ENCODE results near the gene ATP10A. TPM values are rescaled to one million over a fixed set of nuclear protein-coding genes. Genes with fewer than 3 reads are reported as not detected.

ATP10A gene
- total and polyA plus RNA-seq, 9 of the 15 experiments (the other 6 are each of a cell fraction or from before 2014, with no cell fraction given) = 0.09 TPM; not detected in 8

GRCh38 chr15:25799906-25800700 is 63.0 kb downstream of the ATP10A start:
- Histone ChIP-seq H3K4me2 (ENCODE audit: insufficient read depth, low read length) (no peak overlapping the region), H2AFZ (ENCODE audit: low read depth, low read length) (no peak overlapping the region), H3K9ac (ENCODE audit: insufficient read depth in 1 of 2, low read depth in 2 of 2, low read length in 2 of 2) (no peak overlapping the region), H3K36me3 (ENCODE audit: control insufficient read depth, insufficient read depth, low read length) (no peaks in the 10 kb centered on the region), H3K9me1 (ENCODE audit: control insufficient read depth, insufficient read depth, low read length) (no peaks in the 10 kb centered on the region), H4K20me1 (replicated peaks; ENCODE audit: control insufficient read depth, insufficient read depth, low read length) (peaks cover 3% of the 10 kb centered on the region; the same call in 1 of the 2 replicates), H3K79me2 (ENCODE audit: control insufficient read depth, insufficient read depth, low read length) (no peaks in the 10 kb centered on the region), H3K4me3 (no peak overlapping the region), H3K4me1 (replicated peaks in 1 of 2; ENCODE audit: control insufficient read depth in 2 of 2, insufficient read depth in 2 of 2, low read length in 2 of 2) (no peaks in the 10 kb centered on the region), H3K9me3 (replicated peaks; ENCODE audit: control insufficient read depth, insufficient read depth, low read depth, low read length) (no peaks in the 10 kb centered on the region), H3K27me3 (ENCODE audit: control insufficient read depth in 2 of 2, insufficient read depth in 2 of 2, low read length in 2 of 2) (peaks cover 9 to 67% of the 10 kb centered on the region in 2 experiments; a peak in 4 of 5 replicates), H3K27ac (ENCODE audit: extremely low read depth, low read depth, low read length) (no peak overlapping the region)
- DNase-seq (ENCODE audit: extremely low read depth in 1 of 4, low spot score in 3 of 4) (no peak), FAIRE-seq (no peak), ATAC-seq (no peak)
- intact Hi-C loops (cut with micrococcal nuclease) = no loop called here
- in situ Hi-C loops (cut with MboI) = no loop called here
- ChIA-PET POLR2A (interaction anchor here (0.6 kb wide), 1 partner anchor 172 kb away, joined by 3 read pairs; no protein-coding TSS in a partner anchor), CTCF (ENCODE audit: low intra/inter-chr PET ratio) (no interaction called here)
- 2% methylated on average over 19 of the region's 19 CpGs for WGBS (ENCODE audit: insufficient coverage, low coverage, missing lambda C conversion rate)
- no TSS peak for BruUV-seq (replicated peaks)
- no peak for TF ChIP-seq ZNF444 (CRISPR knock-in tag; IDR thresholded peaks at IDR 0.05)
- no peak for TF ChIP-seq CAMTA2 (CRISPR knock-in tag; conservative IDR thresholded peaks at IDR 0.05)
- TF ChIP-seq ZNF75A (CRISPR knock-in tag; IDR thresholded peaks at IDR 0.05) = no peak
- no peak for TF ChIP-seq JUN (IDR thresholded peaks at IDR 0.05; ENCODE audit: borderline replicate concordance, low read depth, low read length)
- TF ChIP-seq JUN (CRISPR knock-in tag; IDR thresholded peaks at IDR 0.05; ENCODE audit: borderline replicate concordance) = no peak
- TF ChIP-seq ZNF780A (CRISPR knock-in tag; IDR thresholded peaks at IDR 0.05) = no peak
- TF ChIP-seq TCF3 (CRISPR knock-in tag; IDR thresholded peaks at IDR 0.05) = no peak
- no peak for TF ChIP-seq RBM22 (IDR thresholded peaks at IDR 0.05; ENCODE audit: low read depth, low read length, poor library complexity, severe bottlenecking)
- TF ChIP-seq, protein P1, sequence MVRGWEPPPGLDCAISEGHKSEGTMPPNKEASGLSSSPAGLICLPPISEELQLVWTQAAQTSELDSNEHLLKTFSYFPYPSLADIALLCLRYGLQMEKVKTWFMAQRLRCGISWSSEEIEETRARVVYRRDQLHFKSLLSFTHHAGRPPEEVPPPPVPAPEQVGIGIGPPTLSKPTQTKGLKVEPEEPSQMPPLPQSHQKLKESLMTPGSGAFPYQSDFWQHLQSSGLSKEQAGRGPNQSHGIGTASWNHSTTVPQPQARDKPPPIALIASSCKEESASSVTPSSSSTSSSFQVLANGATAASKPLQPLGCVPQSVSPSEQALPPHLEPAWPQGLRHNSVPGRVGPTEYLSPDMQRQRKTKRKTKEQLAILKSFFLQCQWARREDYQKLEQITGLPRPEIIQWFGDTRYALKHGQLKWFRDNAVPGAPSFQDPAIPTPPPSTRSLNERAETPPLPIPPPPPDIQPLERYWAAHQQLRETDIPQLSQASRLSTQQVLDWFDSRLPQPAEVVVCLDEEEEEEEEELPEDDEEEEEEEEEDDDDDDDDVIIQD (CRISPR knock-in tag; IDR thresholded peaks at IDR 0.05) = no peak
- TF ChIP-seq, protein P2, sequence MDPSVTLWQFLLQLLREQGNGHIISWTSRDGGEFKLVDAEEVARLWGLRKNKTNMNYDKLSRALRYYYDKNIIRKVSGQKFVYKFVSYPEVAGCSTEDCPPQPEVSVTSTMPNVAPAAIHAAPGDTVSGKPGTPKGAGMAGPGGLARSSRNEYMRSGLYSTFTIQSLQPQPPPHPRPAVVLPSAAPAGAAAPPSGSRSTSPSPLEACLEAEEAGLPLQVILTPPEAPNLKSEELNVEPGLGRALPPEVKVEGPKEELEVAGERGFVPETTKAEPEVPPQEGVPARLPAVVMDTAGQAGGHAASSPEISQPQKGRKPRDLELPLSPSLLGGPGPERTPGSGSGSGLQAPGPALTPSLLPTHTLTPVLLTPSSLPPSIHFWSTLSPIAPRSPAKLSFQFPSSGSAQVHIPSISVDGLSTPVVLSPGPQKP (CRISPR knock-in tag; IDR thresholded peaks at IDR 0.05) = no peak
- no peak for TF ChIP-seq MLLT1 (IDR thresholded peaks at IDR 0.05)
- TF ChIP-seq ZNF76 (CRISPR knock-in tag; IDR thresholded peaks at IDR 0.05; ENCODE audit: borderline replicate concordance) = no peak
- TF ChIP-seq DMBX1 (CRISPR knock-in tag; IDR thresholded peaks at IDR 0.05; ENCODE audit: borderline replicate concordance) = no peak
- TF ChIP-seq ETV1 (tag; conservative IDR thresholded peaks at IDR 0.05; ENCODE audit: low read depth) = no peak
- TF ChIP-seq, protein P3, sequence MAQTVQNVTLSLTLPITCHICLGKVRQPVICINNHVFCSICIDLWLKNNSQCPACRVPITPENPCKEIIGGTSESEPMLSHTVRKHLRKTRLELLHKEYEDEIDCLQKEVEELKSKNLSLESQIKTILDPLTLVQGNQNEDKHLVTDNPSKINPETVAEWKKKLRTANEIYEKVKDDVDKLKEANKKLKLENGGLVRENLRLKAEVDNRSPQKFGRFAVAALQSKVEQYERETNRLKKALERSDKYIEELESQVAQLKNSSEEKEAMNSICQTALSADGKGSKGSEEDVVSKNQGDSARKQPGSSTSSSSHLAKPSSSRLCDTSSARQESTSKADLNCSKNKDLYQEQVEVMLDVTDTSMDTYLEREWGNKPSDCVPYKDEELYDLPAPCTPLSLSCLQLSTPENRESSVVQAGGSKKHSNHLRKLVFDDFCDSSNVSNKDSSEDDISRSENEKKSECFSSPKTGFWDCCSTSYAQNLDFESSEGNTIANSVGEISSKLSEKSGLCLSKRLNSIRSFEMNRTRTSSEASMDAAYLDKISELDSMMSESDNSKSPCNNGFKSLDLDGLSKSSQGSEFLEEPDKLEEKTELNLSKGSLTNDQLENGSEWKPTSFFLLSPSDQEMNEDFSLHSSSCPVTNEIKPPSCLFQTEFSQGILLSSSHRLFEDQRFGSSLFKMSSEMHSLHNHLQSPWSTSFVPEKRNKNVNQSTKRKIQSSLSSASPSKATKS (CRISPR knock-in tag; IDR thresholded peaks at IDR 0.05) = no peak
- TF ChIP-seq NONO (IDR thresholded peaks at IDR 0.05; ENCODE audit: low read depth in 2 of 2, low read length in 1 of 2) = no peak
